Measurements from ENCODE around the gene CDCP1.

- TF ChIP-seq CTCF (IDR thresholded peaks at IDR 0.05 in 4 of 5, conservative IDR thresholded peaks at IDR 0.05 in 1 of 5), result no peak
- no peak for TF ChIP-seq POLR2A (IDR thresholded peaks at IDR 0.05)
Measured at GRCh38 chr3:45055032-45055410, 91.2 kb downstream of the CDCP1 start.

Data from gastrocnemius medialis (tissue), 4 donors.